AG10803 (cell line): ENCODE results near the gene GNAI3.

Experiments
- DNase-seq: peaks from one replicate; pipeline ENCODE4 v3.0.0; 2010; ENCODE audit warnings: low read depth
- H3K4me3 ChIP-seq: 2 replicates; pipeline ENCODE4 v1.5.1; 2011; ENCODE audit warnings: mild to moderate bottlenecking, low read length, control low read depth
- TF ChIP-seq, protein P1 (sequence below): conservative IDR thresholded peaks from 2 replicates; pipeline ENCODE4 v1.5.1; 2011; ENCODE audit warnings: mild to moderate bottlenecking, low read length, control low read depth, inconsistent platforms

GNAI3 gene

DNA sequence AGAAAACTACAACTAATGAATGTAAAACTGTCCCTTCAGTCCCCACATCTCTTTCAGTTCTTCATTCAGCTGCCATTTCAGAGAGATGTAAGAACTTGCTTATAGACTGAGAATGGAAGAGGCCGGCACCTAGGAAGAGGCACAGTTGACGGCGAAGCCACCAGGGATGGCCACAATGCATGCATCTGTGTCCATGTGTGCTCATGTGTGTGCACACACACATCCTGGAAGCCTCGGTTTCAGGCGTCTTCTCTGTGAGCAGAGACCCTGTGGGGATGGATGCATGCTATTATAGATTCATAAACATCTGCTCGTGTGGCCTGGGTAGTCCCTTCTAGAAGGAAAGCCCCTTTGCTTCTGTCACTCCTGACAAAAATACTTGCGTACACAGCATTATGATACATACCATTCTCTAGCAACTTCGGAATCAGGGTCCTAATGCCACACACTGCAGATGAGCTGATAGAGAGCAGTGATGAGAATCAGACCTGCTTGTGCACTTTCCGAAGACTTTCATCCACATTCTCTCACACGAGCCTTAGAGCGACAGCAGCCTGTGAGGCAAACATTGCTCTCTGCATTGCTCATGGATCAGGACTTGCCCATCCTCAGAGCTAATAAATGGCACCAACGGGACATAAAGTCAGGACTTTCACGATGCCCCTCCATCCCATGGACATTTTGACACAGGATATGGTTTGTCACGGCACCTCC lies 21.2 kb upstream of the GNAI3 start:
- no peak overlapping the region for H3K4me3 ChIP-seq
- DNase-seq, result no peak

GRCh38 chr1:109527846-109528695 lies 20.3 kb upstream of the GNAI3 start:
- no peak for DNase-seq
- TF ChIP-seq, protein P1, sequence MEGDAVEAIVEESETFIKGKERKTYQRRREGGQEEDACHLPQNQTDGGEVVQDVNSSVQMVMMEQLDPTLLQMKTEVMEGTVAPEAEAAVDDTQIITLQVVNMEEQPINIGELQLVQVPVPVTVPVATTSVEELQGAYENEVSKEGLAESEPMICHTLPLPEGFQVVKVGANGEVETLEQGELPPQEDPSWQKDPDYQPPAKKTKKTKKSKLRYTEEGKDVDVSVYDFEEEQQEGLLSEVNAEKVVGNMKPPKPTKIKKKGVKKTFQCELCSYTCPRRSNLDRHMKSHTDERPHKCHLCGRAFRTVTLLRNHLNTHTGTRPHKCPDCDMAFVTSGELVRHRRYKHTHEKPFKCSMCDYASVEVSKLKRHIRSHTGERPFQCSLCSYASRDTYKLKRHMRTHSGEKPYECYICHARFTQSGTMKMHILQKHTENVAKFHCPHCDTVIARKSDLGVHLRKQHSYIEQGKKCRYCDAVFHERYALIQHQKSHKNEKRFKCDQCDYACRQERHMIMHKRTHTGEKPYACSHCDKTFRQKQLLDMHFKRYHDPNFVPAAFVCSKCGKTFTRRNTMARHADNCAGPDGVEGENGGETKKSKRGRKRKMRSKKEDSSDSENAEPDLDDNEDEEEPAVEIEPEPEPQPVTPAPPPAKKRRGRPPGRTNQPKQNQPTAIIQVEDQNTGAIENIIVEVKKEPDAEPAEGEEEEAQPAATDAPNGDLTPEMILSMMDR, result no peak
- H3K4me3 ChIP-seq, result no peak overlapping the region

More for the DNA sequence above, 21.2 kb upstream of the GNAI3 start:
- TF ChIP-seq, protein P1, result no peak

DNA sequence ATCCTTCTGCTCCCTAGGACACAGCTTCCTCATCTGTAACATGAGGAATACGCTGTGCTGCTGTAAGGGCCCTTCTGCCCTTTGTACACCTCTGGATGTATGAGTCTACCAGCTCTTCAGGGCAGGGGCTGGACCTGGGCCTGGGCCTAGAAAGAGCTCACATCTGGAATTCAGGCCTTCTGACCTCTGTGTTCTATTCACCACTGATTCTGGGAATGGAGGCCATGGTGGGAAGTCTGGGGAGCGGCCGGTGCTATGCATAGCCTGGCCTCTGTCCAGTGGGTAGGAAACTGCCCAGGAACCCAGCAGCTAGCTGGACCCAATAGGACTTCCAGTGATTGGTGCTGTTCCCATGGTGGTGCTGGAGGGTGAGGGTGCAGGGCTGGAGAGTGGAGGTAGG lies 19.7 kb upstream of the GNAI3 start:
- TF ChIP-seq, protein P1, result no peak
- DNase-seq, result no peak
- H3K4me3 ChIP-seq, result no peak overlapping the region

GRCh38 chr1:109529881-109530456 lies 18.4 kb upstream of the GNAI3 start:
- DNase-seq, result no peak
- TF ChIP-seq, protein P1, result no peak
- H3K4me3 ChIP-seq, result no peak overlapping the region

DNA sequence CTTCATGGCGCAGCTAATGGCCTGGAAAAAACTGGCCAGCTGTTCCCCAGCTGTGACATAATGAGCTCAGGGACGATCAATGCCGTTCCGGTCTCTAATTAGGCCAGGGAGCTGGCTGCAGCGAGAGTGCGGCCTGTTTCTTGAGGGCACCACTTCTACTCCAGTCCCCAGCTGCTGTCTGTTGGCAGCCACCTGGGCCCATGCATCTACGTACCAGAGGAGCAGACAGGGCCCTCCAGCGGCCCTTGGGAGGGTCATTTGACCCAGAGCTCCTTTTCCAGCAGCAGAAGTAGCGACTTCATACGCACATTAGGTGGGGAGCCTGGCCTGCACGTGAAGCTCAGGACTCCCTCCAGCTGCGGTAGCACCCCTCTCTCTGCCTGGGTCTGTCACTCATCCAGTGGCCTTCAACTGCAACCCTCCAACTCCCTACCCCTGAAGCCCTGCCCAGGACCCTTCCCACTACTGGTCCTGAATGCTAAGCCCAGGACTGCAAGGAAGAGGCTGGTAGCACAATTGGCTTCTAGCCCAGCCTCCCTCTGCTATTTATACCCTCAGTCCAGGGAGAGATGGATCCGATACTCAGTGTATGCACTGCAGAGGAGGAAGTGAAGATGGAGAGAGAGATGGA lies 17.8 kb upstream of the GNAI3 start:
- H3K4me3 ChIP-seq, result no peak overlapping the region
- TF ChIP-seq, protein P1, result no peak
- no peak for DNase-seq

DNA sequence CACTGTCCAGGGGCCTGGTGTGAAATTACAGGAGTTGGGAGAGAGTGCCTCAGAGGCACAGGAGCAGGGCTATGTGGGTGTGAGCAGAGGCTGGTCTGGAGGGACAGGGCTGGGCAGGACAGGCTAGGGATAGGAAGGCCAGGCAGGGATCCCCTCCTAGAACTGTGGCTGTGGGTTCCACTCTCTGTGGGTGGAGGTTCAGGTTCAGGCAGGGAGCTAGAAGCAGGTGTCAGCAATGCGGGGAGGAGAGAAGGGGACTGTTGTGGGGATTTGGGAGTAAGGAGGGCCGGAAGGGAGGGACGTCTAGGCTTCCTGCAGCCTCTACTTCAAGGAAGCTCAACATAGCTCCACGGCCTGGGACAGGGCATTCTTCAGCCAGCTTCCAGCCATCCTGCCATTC lies 17.0 kb upstream of the GNAI3 start:
- TF ChIP-seq, protein P1, result no peak
- no peak overlapping the region for H3K4me3 ChIP-seq
- DNase-seq, result no peak
